ENCODE measurements around the gene RMC1. TPM values are rescaled to one million over a fixed set of nuclear protein-coding genes. Genes with fewer than 3 reads are reported as not detected.
"Not testable (repeated sequence)": the region's sequence is repeated elsewhere in the genome, so short reads cannot be mapped to it uniquely, and the experiment has no call there.

The RMC1 gene
- total RNA-seq, 1 donor from 2014 or later: 22.6 TPM

GRCh38 chr18:23557511-23557910 lies 54.2 kb downstream of the RMC1 start:
- not testable (repeated sequence) for DNase-seq (ENCODE audit: low read depth, low spot score)

- no peak for DNase-seq (ENCODE audit: low read depth, low spot score)
Measured at GRCh38 chr18:23560186-23560585, 56.9 kb downstream of the RMC1 start.

GRCh38 chr18:23563377-23564043 lies 60.2 kb downstream of the RMC1 start:
- no peak for DNase-seq (ENCODE audit: low read depth, low spot score)

- no peak for DNase-seq (ENCODE audit: low read depth, low spot score)
Measured at GRCh38 chr18:23565916-23566547, 62.7 kb downstream of the RMC1 start.

DNA sequence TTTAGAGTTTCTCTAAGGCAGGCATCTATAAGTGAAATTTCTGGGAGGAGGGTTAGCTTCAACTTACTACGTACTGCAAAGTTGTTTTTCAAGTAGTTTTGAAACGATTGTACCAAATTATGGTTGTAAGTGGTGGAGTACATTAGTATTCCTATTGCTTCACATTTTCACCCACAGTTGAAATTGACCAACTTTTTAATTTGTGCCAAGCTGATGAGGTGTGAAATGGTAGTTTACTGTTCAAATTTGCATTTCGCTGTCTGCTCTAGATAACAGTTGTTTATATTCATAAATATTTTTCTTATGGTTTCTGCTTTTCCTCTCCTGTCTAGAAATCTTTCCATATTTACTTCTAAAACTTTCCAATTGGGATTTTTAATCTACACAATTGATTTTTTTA lies 64.4 kb downstream of the RMC1 start:
- no peak for DNase-seq (ENCODE audit: low read depth, low spot score)

DNA sequence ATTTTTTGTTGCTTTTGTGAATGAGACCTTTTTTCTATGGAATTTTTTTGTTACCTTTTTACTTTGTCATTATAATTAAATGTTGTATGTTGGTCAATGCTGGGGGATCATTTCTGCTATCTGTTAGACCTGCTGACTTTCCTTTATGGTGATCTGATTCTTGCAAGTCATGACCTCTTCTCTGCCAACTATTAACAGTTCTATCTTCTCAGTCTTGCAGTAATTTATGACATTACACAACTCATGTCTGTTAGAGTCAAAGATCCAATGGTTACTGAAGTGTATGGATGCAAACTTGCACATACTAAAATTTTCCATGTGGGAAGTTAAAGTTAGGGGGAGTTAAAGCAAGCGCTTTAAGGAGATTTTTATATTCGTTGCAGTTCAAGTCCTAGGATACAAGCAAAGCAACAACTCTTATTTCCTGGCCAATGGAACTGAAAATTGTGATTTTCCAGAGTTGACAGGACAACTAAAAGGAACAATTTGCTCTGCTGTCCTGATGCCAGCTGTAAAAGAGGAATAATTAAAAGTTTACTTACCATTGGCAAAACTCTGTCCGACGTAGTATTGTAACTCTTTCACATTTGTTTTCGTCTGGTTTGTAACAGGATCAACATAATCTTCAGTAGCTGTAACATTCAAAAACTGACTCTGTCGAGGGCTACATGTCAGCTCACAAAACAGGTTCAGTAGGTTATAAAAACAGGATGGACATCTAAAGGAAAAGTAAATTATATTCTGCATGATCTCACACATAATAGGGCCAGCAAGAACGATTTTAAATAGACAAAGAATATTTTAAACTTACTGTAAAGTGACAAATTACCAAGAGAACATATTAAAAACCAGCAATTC lies 65.2 kb downstream of the RMC1 start:
- DNase-seq (ENCODE audit: low read depth, low spot score): no peak

- no peak for DNase-seq (ENCODE audit: low read depth, low spot score)
Measured at GRCh38 chr18:23569299-23570063, 66.2 kb downstream of the RMC1 start.

- no peak for DNase-seq (ENCODE audit: low read depth, low spot score)
Measured at GRCh38 chr18:23570912-23571504, 67.7 kb downstream of the RMC1 start.

DNA sequence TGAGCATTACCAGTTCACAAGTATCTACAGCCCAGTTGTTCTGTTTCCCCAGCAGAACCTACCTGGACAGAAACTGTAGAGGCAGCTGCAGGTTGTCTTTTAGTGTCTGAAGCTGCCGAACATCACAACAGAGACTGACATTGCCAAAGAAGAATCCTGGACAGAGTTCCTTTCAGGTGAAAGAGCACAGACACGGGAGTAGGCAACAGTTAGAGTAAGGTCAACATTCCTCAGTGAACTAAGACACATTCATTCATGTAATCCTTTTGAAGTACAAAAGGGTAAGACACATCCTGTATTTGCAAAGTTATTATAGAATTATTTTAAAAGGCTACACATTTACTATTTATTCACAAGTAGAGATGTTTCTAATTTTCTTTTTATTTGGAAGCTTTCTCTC lies 68.7 kb downstream of the RMC1 start:
- DNase-seq (ENCODE audit: low read depth, low spot score): no peak

- DNase-seq (ENCODE audit: low read depth, low spot score): no peak
Measured at GRCh38 chr18:23572570-23572969, 69.3 kb downstream of the RMC1 start.

- no peak for DNase-seq (ENCODE audit: low read depth, low spot score)
Measured at GRCh38 chr18:23573020-23573419, 69.7 kb downstream of the RMC1 start.

DNA sequence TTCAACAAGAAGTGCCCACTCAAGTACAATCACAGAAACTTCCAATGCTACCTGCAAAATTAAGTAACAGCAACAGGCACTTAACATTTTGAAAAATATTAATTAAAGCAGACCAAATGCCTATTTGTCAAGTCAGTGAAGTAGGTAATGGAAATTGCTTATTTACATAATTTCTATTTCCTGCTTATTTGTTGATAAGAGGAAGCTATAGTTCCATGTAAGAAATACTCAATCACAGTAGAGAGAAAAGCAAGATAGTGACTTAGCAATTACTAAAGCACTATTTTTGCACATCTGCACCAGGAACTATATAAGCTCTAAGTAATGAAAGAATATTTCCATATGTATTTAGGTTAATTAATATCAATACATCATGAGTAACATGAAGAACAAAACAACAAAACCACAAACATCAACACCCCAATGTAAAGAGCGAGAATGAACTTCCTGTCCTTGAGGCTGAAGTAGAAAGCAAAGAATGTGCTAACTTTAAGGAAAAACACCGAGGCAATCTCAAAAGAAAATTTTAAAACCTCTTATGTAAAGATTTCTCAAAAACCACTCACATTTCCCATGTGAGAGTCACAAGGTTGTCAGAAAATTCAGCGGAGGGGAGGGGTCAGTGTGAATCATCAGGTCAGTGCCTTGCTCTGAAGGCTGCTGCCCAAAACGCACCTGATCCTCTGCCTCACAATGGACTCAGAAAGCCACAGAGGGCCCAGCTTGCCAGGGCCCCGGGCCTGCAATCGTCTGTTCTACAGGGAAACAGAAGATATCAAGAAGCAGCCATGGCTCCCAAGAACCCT lies 70.5 kb downstream of the RMC1 start:
- no peak for DNase-seq (ENCODE audit: low read depth, low spot score)

DNA sequence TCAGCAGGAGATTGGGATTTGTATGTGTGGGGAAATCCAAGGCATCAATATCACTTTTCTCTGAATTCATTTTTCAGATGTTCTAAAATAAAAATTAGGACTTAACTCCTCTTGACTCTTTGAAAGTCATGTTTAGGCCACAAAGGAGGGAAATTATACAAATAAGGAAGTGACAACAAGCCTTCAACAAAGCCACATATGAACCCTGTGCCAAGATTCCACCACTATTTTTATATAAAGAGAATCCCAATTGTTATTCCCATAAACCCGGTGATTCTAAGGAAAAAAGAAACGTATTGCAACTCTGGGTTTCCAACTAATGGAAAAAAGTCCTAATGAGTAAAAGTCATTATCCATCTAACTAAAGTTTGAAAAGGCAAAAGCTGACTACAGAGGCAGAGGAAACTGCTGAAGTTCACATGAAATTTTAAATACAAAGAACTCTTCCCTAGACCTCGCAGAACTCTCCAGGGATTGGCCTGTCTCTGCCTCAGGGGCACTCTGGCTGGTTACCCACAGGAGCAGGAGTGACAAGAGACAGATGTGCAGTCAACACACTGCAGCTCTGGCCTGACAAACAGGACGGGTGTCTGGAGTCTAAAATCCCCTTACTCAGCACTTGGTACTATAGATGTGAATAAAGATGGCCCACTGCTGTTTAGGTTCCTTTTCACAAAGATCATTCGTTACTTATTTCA lies 71.4 kb downstream of the RMC1 start:
- DNase-seq (ENCODE audit: low read depth, low spot score): no peak

DNA sequence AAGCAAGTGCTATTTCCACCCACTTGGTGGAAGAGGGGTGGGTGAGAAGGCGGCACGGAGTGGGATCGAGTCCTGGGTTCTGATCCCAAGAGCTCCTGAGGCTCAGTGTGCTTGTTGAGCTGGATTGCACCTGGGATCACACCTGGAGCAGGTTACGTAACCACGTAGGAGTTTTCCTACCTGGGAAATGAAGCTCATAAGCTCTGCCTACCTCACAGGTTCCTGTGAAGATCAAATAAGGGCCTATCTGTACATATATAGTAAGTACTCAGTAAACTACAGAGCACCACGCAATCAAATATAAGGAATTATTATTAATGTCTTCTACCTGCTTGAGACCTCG lies 72.0 kb downstream of the RMC1 start:
- DNase-seq (ENCODE audit: low read depth, low spot score): no peak

GRCh38 chr18:23577521-23577920 lies 74.2 kb downstream of the RMC1 start:
- not testable (repeated sequence) for DNase-seq (ENCODE audit: low read depth, low spot score)

- no peak for DNase-seq (ENCODE audit: low read depth, low spot score)
Measured at GRCh38 chr18:23578067-23578701, 74.9 kb downstream of the RMC1 start.

DNA sequence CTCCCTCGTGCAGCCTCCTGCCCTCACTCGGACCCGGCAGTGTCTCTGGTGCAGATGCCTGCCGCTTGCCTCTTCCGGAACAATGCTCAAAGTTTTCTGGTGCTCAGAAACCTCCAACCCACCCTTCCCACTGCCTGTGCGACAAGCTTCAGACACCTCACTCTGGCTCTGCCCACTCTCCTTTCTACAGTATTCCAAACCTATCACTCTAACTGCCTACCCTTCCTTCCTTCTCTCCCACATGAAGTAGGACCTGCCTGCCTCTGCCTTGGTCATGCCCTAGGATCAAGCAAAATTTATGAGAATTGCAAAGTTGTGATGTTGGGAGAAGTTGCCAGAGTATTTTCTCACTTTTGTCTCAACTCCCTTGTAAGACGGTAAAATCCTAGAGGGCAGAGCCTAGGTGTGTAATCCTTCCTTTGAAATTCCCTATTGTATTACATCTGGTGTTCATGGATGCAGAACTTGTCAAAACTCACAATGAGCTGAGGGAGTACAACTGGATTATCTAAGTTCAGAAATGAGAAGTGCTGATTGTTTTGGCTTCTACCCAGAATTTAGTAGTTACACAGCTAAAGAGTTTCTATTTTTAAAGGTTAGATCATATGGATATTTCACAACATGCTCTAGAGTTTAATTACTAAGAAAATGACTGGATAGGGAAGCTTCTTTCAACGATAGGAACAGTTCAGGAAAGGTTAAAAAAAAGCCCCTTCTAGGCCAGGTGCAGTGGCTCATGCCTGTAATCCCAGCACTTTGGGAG lies 75.8 kb downstream of the RMC1 start:
- DNase-seq (ENCODE audit: low read depth, low spot score): no peak

DNA sequence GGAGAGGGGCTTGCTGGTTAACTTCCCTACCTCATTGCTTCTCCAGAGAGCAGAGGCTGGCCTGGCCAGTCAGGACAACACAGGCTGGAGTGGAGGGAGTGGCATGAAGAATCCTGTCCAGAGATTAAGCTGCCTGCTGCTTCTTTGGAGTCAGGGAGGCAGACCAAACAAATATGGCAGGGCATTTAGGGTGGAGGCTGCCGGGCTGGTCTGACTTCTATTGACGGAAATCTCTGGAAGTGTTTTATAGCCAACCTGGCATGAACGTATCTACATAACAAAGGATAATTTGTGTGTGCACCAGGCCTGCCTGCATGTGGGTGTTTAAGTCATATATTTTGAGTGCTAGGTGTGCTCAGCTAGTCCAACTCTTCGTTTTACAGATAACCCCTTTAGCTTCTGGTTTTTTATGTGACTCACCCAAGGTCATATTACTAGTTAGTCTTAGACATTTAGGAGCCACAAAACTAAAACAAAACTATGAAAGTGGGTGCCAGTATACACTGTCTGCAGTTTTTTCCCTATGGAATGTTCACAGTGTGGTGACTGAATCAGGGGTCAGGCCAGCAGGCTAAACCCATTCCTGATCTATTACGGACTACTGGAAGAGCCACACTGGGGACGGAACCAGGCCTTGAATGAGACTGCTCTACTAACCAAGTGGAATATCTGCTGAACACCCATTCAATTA lies 77.5 kb downstream of the RMC1 start:
- no peak for DNase-seq (ENCODE audit: low read depth, low spot score)
